Iris pigment epithelial cell (primary cell): Measurements from ENCODE around the gene TNIK.
"Not testable (repeated sequence)": the region's sequence is repeated elsewhere in the genome, so short reads cannot be mapped to it uniquely, and the experiment has no call there.

ENCODE experiments used
- DNase-seq: peaks from one replicate; pipeline ENCODE4 v3.0.0-alpha.2; 2011; ENCODE audit warnings: low read depth

The TNIK gene

DNA sequence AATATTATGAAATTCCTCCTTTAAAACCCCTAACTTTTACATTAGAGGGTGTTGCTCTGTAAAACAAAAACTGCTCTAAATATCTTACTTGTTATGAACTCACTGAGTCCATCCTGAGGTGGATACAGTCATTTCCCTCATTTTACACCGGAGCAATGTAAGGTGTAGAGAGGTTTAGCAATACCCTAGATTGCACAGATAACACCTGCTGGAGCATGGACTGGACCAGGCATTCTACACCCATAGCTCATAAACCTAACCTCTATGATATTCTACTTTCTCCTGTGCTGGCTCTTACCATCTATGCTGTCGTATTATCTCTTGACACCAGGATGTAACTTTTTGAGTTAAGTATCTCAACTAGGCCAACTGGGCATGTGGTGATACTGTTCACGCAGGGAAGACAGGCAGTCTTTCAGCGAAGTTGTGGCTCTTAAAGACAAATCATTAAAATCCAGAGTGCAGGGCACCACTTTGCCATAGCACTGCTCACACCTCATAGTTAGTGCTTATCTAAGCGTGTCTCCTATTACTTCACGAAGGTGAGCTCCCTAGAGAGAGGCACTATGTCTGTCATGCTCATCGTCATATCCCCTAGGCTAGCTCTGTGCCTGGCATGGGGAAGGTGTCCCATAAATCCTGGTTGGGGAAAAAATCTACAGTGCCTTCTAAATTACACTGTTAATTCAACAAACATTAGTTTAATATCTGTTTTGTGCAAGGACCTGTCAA, 333.6 kb downstream of the TNIK start:
- no peak for DNase-seq

DNA sequence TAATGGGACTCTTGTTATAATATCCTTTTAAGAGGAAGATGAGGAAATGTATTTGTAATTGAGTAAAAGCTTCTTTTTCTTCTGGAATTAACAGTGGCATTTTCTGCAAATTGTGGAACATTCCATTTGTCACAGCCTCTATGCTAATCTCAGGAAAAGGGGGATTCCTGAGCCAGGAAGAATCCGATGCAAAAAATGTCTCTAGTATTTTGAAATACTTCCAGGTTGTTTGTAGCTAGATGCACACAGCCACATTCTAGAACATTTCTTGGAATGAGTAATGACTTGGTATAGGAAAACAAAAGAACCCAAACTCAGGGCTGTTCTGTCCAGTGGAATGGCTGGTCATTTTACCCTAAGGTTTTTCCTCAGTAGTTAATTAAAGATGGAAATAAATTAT, 335.2 kb downstream of the TNIK start:
- DNase-seq = peak; percentile 81

GRCh38 chr3:171123915-171124314, 336.3 kb downstream of the TNIK start:
- peak; percentile 52 for DNase-seq

DNA sequence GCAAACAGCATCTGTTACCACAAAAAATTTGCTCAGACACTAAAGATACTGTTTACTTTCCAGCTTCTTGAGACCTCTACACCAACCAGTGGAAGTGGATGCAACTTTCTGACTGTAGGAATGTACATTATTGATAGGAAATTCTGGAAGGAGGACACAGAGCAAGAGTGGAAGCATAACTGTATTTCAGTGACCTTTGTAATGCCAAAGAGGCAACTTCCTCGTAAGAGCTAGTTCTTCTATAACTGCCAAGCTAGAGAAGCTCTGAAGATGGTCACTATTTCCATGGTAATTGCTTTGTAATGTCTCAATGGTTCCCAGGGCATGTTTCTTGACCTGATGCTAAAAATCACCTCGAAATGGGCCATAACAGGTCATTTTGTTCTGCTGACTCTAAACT, 337.3 kb downstream of the TNIK start:
- DNase-seq = no peak

GRCh38 chr3:171122240-171122639, 338.0 kb downstream of the TNIK start:
- DNase-seq = peak; percentile 20

- DNase-seq = no peak
Observed at GRCh38 chr3:171121801-171122200, 338.4 kb downstream of the TNIK start.

GRCh38 chr3:171119402-171119801, 340.8 kb downstream of the TNIK start:
- DNase-seq = not testable (repeated sequence)

GRCh38 chr3:171118993-171119392, 341.2 kb downstream of the TNIK start:
- not testable (repeated sequence) for DNase-seq

- DNase-seq = no peak
Observed at GRCh38 chr3:171116824-171117395, 343.3 kb downstream of the TNIK start.

DNA sequence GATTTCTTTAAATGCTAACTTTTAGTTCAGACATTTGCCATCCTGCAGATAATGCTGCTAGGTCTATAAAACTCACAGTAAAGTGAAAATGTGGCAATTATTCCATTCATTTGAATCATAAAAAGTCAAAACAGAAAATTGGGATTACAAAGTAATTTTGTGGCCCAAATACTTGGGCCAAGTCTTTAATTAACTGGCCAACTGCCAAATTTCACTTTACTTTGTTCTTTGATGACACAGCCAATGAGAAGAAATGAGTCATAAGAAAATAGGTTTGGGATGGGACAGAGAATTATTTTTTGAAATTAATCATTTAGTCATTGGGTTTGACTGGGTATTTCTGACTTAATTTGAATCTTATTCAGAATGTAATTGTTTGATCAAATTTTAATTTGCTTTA, 343.8 kb downstream of the TNIK start:
- no peak for DNase-seq

- DNase-seq = no peak
Observed at GRCh38 chr3:171115667-171116066, 344.5 kb downstream of the TNIK start.

DNA sequence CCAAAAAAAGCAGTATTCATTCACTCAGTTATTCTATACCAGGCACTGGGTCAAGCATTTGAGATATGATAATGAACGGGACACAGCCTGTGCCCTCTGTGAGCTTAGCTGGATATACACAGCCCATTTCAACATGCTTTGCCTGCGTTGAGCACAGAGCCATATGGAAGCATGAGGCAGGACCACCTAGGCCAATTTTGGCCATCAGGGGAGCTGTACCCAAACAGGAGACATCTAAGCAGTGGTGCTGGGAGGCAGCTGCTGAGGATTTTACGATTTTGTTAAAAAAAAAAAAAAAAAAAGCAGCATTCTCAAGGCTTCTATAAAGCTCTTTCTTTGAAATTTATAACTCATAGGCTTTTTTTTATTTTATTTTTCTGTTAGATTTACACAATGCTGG, 346.5 kb downstream of the TNIK start:
- DNase-seq = no peak

DNA sequence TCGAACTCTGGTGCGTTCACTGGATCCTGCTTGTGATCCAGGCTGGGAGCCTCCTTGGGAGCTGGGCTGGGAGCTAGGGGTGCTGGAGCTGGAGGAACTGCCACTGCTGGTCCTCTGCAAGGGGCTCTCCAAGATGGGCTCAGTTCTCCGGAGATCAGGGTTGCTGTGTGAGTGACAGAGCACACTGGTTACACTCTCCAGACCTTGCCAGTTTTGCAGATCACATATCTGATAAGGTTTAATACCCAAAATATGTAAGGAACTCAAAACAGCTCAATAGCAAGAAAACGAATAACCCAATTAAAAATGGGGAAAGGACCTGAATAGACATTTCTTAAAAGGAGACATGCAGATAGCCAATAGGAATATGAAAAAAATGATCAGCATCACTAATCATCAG, 349.5 kb downstream of the TNIK start:
- DNase-seq = no peak

DNA sequence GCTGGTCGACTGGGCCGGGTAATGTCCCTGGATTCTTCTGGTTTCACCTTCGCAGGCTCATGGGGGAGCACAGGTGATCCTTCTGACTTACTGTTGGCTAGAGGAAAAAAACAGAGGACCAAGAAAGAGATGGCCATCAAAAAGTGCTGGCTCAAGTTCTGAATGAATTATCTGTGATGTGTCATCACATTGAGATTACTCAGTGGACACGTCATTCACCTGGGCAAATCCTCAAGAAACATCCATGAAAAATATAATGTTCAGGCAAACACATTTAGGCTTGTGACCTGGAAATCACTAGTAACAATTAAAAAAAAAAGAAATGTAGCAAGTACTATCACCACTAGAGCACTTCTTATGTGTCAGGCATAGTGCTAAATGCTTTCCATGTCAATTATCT, 352.1 kb downstream of the TNIK start:
- DNase-seq = peak; percentile 25

DNA sequence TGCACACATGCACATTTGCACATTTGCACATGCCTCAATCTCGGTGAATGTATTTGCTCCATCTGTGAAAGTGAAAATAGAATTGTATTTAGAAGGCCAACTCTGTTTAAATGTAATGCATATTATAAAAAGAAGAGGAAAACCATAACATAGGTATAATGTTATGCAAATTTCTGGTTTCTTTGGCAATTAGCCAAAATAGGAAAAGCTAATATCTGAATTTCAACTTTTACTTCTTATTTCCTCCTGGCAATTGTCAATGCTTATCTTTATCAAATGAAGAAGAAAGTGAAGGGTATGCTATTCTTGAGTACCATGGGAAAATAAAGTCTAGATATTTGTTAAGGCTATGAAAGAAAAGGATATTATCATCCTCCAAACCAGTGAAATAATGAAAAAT, 357.0 kb downstream of the TNIK start:
- DNase-seq = no peak

DNA sequence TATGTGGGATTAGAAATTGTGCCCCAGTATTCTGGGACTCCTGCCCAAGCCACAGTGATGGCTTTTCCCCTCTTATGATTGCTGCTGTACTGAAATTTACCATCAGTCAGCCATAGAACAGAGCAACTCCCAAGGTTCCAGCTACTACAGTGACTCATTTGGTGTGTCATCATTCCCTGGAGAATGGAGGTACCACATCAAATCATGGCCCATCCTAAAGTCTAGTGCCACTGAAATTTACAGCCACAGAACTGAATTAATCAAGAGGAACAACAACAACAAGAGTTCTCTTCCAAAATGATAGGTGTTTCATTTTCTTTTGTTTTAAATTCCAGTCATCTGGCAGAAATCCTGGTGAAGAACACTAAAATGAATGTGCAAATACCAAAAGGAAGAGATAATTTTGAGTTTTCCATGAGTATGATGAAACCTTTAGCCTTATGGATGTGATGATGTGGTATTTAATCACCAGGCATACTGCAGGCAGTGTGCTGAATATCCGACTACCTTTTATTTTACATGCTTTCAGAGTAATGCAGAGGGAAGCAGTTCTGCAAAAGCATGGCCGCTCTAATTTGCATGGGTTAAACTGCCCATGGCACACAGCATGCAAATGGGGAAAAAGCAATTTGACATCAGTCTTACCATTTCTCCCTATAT, 358.1 kb downstream of the TNIK start:
- DNase-seq = peak; percentile 66

- no peak for DNase-seq
Observed at GRCh38 chr3:171099911-171100310, 360.3 kb downstream of the TNIK start.

DNA sequence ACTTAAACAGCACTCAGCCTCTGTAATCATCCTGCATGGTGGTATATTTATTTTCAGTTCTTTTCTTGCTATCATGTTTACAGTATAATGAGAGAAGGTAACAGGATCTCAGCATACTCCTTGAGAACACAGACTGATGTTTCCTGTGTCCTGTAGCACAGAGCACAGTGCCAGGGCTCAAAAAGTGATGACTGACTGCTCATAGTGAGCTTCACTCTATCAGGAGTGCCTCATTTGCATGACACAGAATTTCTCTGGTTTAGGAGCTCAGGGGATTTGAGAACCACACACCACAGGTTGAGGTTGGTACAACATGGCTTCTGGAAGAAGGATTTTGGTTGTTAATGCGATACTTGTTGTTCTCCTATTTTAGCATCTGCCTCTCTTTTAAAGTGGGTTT, 365.1 kb downstream of the TNIK start:
- DNase-seq = no peak

DNA sequence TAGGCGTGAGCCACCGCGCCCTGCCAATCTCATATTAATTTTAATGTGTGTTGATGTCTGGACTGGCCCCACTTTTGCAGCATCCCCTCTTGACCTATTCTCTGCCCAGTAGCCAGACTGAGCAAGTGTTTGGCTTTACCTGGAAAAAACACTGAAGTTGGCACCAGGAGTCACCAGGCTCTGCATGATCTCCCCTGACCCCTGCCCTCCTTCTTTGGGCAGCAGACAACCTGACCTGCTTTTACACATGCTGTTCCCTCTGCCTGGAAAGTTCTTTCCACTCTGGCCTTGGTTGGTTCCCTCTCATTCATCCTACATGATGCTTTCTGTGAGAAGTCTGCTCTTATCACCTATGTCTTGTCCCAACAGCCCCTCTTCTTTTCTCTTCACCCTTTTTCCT, 365.8 kb downstream of the TNIK start:
- no peak for DNase-seq

GRCh38 chr3:171093462-171093861, 366.7 kb downstream of the TNIK start:
- DNase-seq = no peak

GRCh38 chr3:171092467-171092911, 367.7 kb downstream of the TNIK start:
- peak; percentile 53 for DNase-seq

DNA sequence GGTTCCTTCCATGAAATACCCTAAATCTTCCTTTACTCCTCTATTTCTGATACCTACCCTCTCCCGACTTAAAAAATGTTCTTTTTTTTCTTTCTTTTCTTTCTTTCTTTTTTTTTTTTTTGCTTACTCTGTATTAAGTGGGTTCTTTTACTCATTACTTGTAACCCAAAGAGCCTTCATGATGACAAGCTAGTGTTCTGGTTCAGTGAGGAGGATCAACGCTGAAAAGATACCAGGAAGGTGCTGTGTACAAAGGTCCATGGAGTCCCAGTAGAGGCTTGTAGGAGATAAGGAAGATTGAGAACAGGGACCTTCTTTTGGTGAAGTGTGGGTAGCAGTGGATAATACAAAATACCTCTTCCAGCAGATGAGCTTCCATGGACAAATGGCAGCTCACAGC, 369.9 kb downstream of the TNIK start:
- DNase-seq = no peak

DNA sequence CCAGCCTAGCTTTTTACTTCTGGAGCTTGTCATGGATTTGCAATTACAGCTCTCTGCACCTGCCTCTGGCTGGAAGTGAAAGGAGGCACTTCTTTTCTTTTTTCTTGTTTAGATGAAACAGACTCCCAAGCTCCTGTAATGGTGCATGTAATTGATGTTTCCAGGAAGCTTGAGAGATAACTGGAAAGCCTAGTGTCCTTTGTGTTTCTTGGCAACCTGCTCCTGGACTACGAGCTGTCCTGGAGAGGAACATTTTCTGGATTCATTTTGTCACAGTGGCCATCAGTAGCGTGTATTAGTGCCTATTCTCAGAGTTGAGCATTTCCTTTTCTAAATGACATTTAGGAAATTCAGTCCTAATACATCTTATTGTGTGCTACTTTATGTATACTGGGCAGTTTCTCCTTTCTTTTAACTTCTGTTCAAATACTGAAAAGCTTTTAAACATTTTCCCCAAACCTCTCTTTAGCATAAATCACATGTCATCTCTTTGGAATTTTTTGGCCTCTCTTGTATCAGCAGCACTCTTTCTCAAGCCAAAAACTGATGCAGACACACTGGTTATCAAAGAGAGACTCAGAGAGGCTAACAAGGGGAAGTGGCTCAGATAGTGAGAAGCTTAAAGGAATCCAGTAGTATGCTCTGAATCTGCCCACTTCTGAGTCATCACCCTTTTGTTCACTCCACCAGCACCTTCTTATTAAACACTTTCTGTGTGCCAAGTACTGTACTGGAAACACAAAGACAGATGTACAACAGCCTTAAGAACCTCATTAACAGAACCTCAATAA, 371.0 kb downstream of the TNIK start:
- DNase-seq = peak; percentile 95
